H9 (cell line): ENCODE data around the gene NAV1. TPM values are rescaled to one million over a fixed set of nuclear protein-coding genes. Genes with fewer than 3 reads are reported as not detected.

Experiments
- DNase-seq: peaks from one replicate; pipeline ENCODE4 v3.0.0-alpha.2; 2017
- H2AFZ ChIP-seq: one replicate; pipeline ENCODE4 v1.6.1; 2013; ENCODE audit warnings: mild to moderate bottlenecking, low read length, control low read depth, moderate library complexity
- H2AK5ac ChIP-seq: 2 replicates; pipeline ENCODE4 v1.6.1; 2013; ENCODE audit warnings: low read length, control low read depth, mixed read lengths; ENCODE audit not compliant: insufficient read length
- H2BK120ac ChIP-seq: one replicate; pipeline ENCODE4 v1.6.1; 2013; ENCODE audit warnings: low read depth, mild to moderate bottlenecking, low read length, control low read depth, inconsistent platforms; ENCODE audit not compliant: poor library complexity, severe bottlenecking
- H2BK12ac ChIP-seq: 2 replicates; pipeline ENCODE4 v1.6.1; 2013; ENCODE audit warnings: low read length, control low read depth, mixed read lengths, low read depth; ENCODE audit not compliant: insufficient read length
- H2BK15ac ChIP-seq: 2 replicates; pipeline ENCODE4 v1.6.1; 2013; ENCODE audit warnings: low read depth, low read length, control low read depth
- H2BK20ac ChIP-seq: one replicate; pipeline ENCODE4 v1.6.1; 2013; ENCODE audit warnings: low read depth, mild to moderate bottlenecking, low read length, control low read depth, inconsistent platforms; ENCODE audit not compliant: poor library complexity, severe bottlenecking
- H2BK5ac ChIP-seq: 2 replicates; pipeline ENCODE4 v1.6.1; 2013; ENCODE audit warnings: low read length, control low read depth, mixed read lengths; ENCODE audit not compliant: insufficient read length
- H3K14ac ChIP-seq: 2 replicates; pipeline ENCODE4 v1.6.1; 2013; ENCODE audit warnings: low read length, control low read depth; ENCODE audit not compliant: insufficient read depth
- H3K18ac ChIP-seq: 2 replicates; pipeline ENCODE4 v1.6.1; 2013; ENCODE audit warnings: low read depth, mild to moderate bottlenecking, mixed read lengths, low read length, control low read depth; ENCODE audit not compliant: insufficient read length
- H3K23ac ChIP-seq: 2 replicates; pipeline ENCODE4 v1.6.1; 2013; ENCODE audit warnings: low read length, control low read depth, mixed read lengths, low read depth; ENCODE audit not compliant: insufficient read length
- H3K23me2 ChIP-seq: 2 replicates; pipeline ENCODE4 v1.6.1; 2013; ENCODE audit warnings: low read depth, mild to moderate bottlenecking, mixed read lengths, low read length, control low read depth; ENCODE audit not compliant: insufficient read length, poor library complexity, severe bottlenecking
- H3K27ac ChIP-seq: 2 replicates; pipeline ENCODE4 v1.5.1; 2013; ENCODE audit warnings: low read length, control low read depth, mixed read lengths, low read depth; ENCODE audit not compliant: insufficient read length
- H3K27me3 ChIP-seq: 2 replicates; pipeline ENCODE4 v1.6.1; 2013; ENCODE audit warnings: low read length, control low read depth, inconsistent platforms; ENCODE audit not compliant: insufficient read depth
- H3K4ac ChIP-seq: 2 replicates; pipeline ENCODE4 v1.6.1; 2013; ENCODE audit warnings: low read depth, mild to moderate bottlenecking, control low read depth, inconsistent platforms, low read length, moderate library complexity
- H3K4me1 ChIP-seq: 2 replicates; pipeline ENCODE4 v1.6.1; 2013; ENCODE audit warnings: low read length, control low read depth, inconsistent platforms; ENCODE audit not compliant: insufficient read depth
- H3K4me2 ChIP-seq: 2 replicates; pipeline ENCODE4 v1.6.1; 2013; ENCODE audit warnings: low read length, control low read depth, mixed read lengths; ENCODE audit not compliant: insufficient read length, insufficient read depth
- H3K56ac ChIP-seq: 2 replicates; pipeline ENCODE4 v1.6.1; 2013; ENCODE audit warnings: low read depth, mild to moderate bottlenecking, mixed read lengths, low read length, control low read depth; ENCODE audit not compliant: insufficient read length
- H3K79me1 ChIP-seq: 2 replicates; pipeline ENCODE4 v1.6.1; 2013; ENCODE audit warnings: low read depth, mild to moderate bottlenecking, moderate library complexity, low read length, control low read depth, inconsistent platforms; ENCODE audit not compliant: insufficient read depth, poor library complexity, severe bottlenecking
- H3K79me2 ChIP-seq: 2 replicates; pipeline ENCODE4 v1.6.1; 2013; ENCODE audit warnings: low read length, control low read depth, inconsistent platforms; ENCODE audit not compliant: insufficient read depth
- H3K9ac ChIP-seq: 2 replicates; pipeline ENCODE4 v1.6.1; 2013; ENCODE audit warnings: low read length, control low read depth, mixed read lengths; ENCODE audit not compliant: insufficient read length; ENCODE audit errors: extremely low read depth
- H3K9me3 ChIP-seq: one replicate; pipeline ENCODE4 v1.6.1; 2013; ENCODE audit warnings: low read depth, low read length, inconsistent platforms; ENCODE audit not compliant: control insufficient read depth
- H3T11ph ChIP-seq: one replicate; pipeline ENCODE4 v1.6.1; 2013; ENCODE audit warnings: mild to moderate bottlenecking, low read length, control low read depth, inconsistent platforms
- H4K20me1 ChIP-seq: one replicate; pipeline ENCODE4 v1.6.1; 2013; ENCODE audit not compliant: control insufficient read depth, insufficient read length, insufficient read depth
- H4K5ac ChIP-seq: 2 replicates; pipeline ENCODE4 v1.6.1; 2013; ENCODE audit warnings: low read depth, mild to moderate bottlenecking, mixed read lengths, low read length, control low read depth; ENCODE audit not compliant: insufficient read length
- H4K8ac ChIP-seq: replicated peaks from 2 replicates; pipeline ENCODE4 v1.6.1; 2013; ENCODE audit warnings: low read length, control low read depth, mixed read lengths, low read depth; ENCODE audit not compliant: insufficient read length
- H4K91ac ChIP-seq: 2 replicates; pipeline ENCODE4 v1.6.1; 2013; ENCODE audit warnings: low read depth, mild to moderate bottlenecking, moderate library complexity, mixed read lengths, low read length, control low read depth; ENCODE audit not compliant: insufficient read length
- H3K27ac Mint-ChIP-seq, 3 experiments: 2 replicates in 2 of 3; 3 replicates in 1 of 3; pipeline ENCODE4 v1.8.0; 2020 to 2021; ENCODE audit warnings: mixed read lengths in 3 of 3, mild to moderate bottlenecking in 1 of 3, moderate library complexity in 1 of 3
- H3K27me3 Mint-ChIP-seq: 2 replicates; pipeline ENCODE4 v1.8.0; 2021; ENCODE audit warnings: low read depth, mild to moderate bottlenecking, moderate library complexity, mixed read lengths
- H3K36me3 Mint-ChIP-seq, 3 experiments: 2 replicates in 2 of 3; 3 replicates in 1 of 3; pipeline ENCODE4 v1.8.0; 2020 to 2021; ENCODE audit warnings: low read depth in 3 of 3, mixed read lengths in 3 of 3; ENCODE audit not compliant: insufficient read depth in 1 of 3
- H3K4me1 Mint-ChIP-seq, 2 experiments: 2 replicates each; pipeline ENCODE4 v1.8.0; 2020; ENCODE audit warnings: mixed read lengths in 2 of 2
- H3K4me3 Mint-ChIP-seq, 2 experiments: 2 replicates in 1 of 2; 3 replicates in 1 of 2; pipeline ENCODE4 v1.8.0; 2020 to 2021; ENCODE audit warnings: mild to moderate bottlenecking in 2 of 2, mixed read lengths in 2 of 2, moderate library complexity in 1 of 2
- H3K9me3 Mint-ChIP-seq, 2 experiments: 2 replicates in 1 of 2; 3 replicates in 1 of 2; pipeline ENCODE4 v1.8.0; 2020; ENCODE audit warnings: mild to moderate bottlenecking in 2 of 2, mixed read lengths in 2 of 2, moderate library complexity in 1 of 2
- WGBS: extraction: QIAGEN DNeasy Blood & Tissue Kit; methylation state at CpG from one replicate; pipeline ENCODE4 v1.1.7; 2013; ENCODE audit warnings: missing lambda C conversion rate, low lambda C conversion rate, mixed read lengths; ENCODE audit not compliant: insufficient read length; ENCODE audit errors: extremely low coverage; 5-methylcytosine and 5-hydroxymethylcytosine counted together
- total RNA-seq: library from RNA; stranded (reverse); gene quantifications from 2 replicates; pipeline ENCODE4 v1.2.1, GENCODE V29; 2021
- TF ChIP-seq, protein P1 (sequence below): fragments of 200-600 bp; sonication (generic); conservative IDR thresholded peaks from 3 replicates; pipeline ENCODE4 v1.8.0; 2021; ENCODE audit warnings: antibody characterized with exemption, mild to moderate bottlenecking

NAV1 gene
- total RNA-seq, 1 experiment from 2014 or later: 20.5 TPM

DNA sequence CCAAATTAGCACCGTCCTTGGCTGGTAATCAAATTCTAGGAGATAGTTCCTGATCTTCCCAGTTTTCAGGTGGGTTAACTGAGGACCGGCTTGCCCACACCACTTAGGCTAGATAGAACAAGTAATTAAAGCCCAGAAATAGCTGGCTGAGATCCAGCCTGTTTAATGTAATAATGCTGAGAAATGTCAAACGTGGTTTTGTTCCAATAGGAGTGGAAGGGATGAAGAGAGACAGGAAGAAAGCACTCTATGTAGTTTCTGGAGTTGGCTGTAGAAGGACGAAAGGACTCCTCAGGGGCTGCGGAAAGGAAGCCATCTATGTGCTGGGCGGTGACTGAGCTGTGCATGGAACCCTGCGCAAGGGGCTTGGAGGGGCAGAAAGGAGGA, 18.6 kb downstream of the NAV1 start:
- H4K8ac ChIP-seq: no peak overlapping the region
- no peak overlapping the region for H3K4ac ChIP-seq
- no peak overlapping the region for H3K27ac ChIP-seq
- no peaks in the 10 kb centered on the region for H3K9me3 ChIP-seq
- H3K36me3 Mint-ChIP-seq: no peaks in the 10 kb centered on the region
- no peaks in the 10 kb centered on the region for H3K27me3 ChIP-seq
- H2AFZ ChIP-seq: no peak overlapping the region
- no CpG with 5 or more reads among the region's 7 CpGs for WGBS
- no peak overlapping the region for H3K9ac ChIP-seq
- 0 out of 2 replicates have a peak, but pooled peaks cover 3% of the 10 kb centered on the region for H3K4me1 ChIP-seq
- H3K9me3 Mint-ChIP-seq: no peaks in the 10 kb centered on the region
- H3K4me2 ChIP-seq: no peak overlapping the region
- H3K79me2 ChIP-seq: no peaks in the 10 kb centered on the region
- no peak overlapping the region for H2BK5ac ChIP-seq
- no peaks in the 10 kb centered on the region for H3K23me2 ChIP-seq
- H3K14ac ChIP-seq: no peak overlapping the region
- no peak overlapping the region for H3K27ac Mint-ChIP-seq
- H2BK120ac ChIP-seq: no peak overlapping the region
- no peak overlapping the region for H2BK20ac ChIP-seq
- H3K4me3 Mint-ChIP-seq: no peak overlapping the region
- H4K91ac ChIP-seq: no peak overlapping the region
- TF ChIP-seq, protein P1, sequence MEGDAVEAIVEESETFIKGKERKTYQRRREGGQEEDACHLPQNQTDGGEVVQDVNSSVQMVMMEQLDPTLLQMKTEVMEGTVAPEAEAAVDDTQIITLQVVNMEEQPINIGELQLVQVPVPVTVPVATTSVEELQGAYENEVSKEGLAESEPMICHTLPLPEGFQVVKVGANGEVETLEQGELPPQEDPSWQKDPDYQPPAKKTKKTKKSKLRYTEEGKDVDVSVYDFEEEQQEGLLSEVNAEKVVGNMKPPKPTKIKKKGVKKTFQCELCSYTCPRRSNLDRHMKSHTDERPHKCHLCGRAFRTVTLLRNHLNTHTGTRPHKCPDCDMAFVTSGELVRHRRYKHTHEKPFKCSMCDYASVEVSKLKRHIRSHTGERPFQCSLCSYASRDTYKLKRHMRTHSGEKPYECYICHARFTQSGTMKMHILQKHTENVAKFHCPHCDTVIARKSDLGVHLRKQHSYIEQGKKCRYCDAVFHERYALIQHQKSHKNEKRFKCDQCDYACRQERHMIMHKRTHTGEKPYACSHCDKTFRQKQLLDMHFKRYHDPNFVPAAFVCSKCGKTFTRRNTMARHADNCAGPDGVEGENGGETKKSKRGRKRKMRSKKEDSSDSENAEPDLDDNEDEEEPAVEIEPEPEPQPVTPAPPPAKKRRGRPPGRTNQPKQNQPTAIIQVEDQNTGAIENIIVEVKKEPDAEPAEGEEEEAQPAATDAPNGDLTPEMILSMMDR: no peak
- no peak overlapping the region for H3K18ac ChIP-seq
- H2AK5ac ChIP-seq: no peak overlapping the region
- H3T11ph ChIP-seq: no peak overlapping the region
- H3K4me1 Mint-ChIP-seq: peaks cover 14 to 15% of the 10 kb centered on the region in 2 experiments
- no peak overlapping the region for H4K5ac ChIP-seq
- H3K27me3 Mint-ChIP-seq: peaks cover 17% of the 10 kb centered on the region
- H3K79me1 ChIP-seq: no peaks in the 10 kb centered on the region
- no peak overlapping the region for H2BK12ac ChIP-seq
- no peaks in the 10 kb centered on the region for H4K20me1 ChIP-seq
- H3K56ac ChIP-seq: no peak overlapping the region
- no peak for DNase-seq
- H3K23ac ChIP-seq: no peak overlapping the region
- H2BK15ac ChIP-seq: no peak overlapping the region
